HT-29 (cell line): ENCODE measurements around the gene PREX1. TPM values are rescaled to one million over a fixed set of nuclear protein-coding genes. Genes with fewer than 3 reads are reported as not detected.

Experiments
- DNase-seq: peaks from one replicate; pipeline ENCODE4 v3.0.0-alpha.2; 2015; ENCODE audit warnings: low spot score
- total RNA-seq: library from RNA; depleted of rRNA; stranded (reverse); fragments of >200 nt; shearing (Covaris generic); gene quantifications from 2 replicates; pipeline ENCODE4 v1.2.3, GENCODE V29; 2014

The PREX1 gene
- total RNA-seq, 1 experiment from 2014 or later, result 0.31 TPM

- DNase-seq, result no peak
These were observed 203.3 kb downstream of the PREX1 start for GRCh38 chr20:48624315-48625020.

DNA sequence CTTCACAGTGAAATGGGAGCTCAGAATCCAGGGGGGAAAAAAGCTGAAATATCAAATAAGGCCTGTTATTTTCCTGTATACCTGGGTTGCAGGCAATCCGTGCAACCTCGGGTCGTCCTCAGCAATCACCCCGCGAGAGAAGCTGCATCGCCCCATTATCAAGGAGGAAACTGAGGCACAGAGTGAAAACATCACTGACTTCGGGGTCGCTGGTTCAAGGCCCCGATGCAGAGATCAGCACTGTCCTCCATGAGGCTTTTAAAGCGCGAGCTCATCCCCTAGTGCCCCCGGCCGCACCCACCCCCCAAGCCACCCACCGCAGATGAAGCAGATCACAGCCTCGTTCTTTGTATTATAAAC, 203.9 kb downstream of the PREX1 start:
- DNase-seq, result no peak

GRCh38 chr20:48623176-48623905, 204.5 kb downstream of the PREX1 start:
- DNase-seq, result no peak

DNA sequence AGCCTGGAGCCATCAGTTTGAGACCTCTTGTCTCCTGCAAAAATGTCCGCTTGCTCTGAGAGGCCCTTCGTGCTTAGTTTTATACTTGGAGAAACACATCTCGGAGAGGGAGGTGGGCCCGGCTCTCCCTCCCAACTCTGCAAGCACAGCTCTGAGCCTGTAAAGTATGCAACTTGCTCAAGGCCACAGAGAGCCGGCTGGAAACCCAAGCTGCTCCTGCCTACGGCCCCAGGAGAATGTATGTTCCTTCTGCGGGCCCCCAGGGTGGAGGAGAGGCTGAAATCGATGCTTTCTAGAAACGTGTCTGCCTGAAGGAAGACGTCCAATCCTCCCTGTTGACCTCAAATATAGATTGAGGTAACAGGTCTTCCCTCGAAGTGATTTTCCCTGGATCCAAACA, 205.4 kb downstream of the PREX1 start:
- DNase-seq, result no peak

GRCh38 chr20:48621376-48622078, 206.3 kb downstream of the PREX1 start:
- DNase-seq, result no peak

DNA sequence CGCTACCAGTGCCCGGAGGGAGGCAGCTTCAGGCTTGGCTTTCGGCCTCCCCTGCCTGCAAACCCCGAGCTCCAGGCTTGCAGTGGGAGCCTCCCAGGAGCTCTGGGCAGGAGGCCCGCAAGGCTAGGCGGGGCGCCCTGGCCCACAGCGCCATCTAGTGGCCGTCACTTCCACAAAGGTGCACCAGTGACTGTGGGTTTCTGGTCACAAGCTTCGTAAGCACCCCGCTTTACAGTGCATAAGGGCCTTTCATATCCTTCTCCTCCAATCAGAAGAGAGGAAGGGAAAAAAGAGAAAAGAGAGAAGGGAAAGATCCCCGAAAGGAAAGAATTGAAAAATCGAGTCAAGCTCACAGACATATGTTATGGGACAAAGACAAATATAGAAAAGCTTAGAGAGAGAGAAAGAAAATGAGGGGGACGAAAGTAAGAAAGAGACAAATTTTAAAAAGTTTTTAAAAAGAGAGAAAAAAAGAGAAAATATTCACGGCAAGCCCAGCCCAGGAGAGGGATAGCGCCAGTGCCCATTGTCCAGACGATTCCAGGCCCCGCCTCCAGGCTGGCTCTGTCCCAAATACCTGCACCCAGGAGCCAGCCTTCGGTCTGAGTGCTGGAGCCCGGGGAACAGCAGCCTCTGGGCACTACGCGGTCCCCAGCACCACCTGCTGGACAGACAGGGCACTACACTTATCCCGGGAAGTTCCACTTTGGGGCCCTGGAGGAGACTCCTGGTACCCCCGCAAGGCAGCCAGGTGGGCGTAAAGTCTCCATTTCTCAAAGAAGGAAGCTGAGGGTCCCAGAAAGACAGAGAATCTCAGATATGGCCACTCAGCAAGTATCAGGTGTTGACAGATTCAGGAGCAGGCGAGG, 207.1 kb downstream of the PREX1 start:
- DNase-seq, result peak; percentile 98

DNA sequence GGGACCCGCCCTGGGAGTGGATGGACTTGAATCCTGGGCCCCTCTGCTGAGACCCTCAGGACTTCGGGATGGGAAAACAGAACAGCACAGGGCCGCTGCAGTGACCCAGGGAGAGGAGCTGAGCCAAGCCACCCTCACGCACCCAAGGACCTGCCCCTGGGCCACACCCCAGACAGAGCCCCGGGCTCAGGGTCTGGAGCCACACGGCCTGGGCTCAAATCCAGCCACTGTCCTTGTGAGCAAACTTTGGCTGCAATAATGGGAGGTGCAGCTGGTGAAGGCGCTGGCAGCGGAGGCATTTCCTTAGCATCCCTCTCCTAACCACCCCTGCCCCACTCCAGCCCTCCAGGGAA, 207.7 kb downstream of the PREX1 start:
- DNase-seq, result no peak

DNA sequence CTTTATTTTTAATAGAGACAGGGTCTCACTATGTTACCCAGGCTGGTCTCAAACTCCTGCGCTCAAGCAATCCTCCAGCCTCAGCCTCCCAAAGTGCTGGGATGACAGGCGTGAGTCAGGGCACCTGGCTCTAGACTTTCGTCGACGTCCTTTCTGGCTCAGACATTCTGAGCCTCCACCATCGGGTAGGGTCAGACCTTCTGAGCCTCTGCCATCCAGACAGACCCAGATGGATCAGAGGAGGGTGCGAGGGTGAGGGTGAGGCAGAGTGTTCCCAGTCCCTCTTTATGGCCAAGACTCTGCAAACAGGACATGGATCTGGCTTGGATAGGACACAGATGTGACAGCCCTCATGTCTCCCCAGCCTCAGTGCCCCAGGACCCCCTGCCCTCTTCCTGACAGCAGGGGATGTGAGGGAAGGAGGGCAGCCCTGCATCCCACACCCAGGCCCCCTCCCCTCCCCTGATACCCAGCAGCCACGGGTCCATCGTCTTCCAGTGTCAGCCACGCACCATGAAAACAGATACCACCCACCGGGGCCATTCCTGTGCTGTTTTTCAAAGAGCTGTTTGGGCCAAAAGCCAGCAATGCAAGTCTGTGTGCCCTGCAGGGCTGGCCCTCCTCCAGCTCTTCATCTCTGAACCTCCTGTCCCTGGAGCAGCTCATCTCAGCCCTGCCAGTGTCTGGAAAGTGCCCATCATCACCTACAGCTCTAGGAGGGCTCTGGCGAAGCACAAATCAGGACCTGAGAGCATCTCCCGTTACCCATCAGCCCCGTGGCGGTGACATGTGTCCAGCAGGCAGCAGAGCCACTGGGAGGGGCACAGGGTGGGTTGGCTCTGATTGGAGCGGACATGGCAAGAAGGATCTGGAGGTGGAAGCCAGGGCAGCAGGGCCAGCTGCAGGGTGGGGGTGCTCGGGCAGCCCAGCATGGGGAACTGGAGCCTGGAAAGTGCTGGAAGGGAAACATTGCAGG, 208.4 kb downstream of the PREX1 start:
- no peak for DNase-seq

DNA sequence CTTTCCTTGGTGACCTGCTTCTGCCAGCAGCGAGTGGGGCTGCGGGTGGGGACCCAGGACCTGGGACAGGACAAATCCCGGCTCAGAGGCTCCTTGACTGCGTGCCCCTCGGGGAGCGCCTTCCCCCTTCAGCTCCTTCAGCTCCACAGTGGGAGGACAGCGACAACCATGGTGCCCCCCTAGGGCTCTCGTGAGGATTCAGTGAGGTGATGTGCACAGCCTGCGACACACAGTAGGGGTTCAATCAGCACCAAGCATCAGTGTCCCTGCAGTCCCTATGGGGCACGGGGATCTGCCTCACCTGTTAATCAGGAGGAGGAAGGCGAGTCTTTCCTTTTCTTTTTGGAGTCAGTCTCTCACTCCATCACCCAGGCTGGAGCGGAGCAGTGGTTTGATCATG, 209.2 kb downstream of the PREX1 start:
- no peak for DNase-seq

- no peak for DNase-seq
These were observed 209.7 kb downstream of the PREX1 start for GRCh38 chr20:48618052-48618451.

DNA sequence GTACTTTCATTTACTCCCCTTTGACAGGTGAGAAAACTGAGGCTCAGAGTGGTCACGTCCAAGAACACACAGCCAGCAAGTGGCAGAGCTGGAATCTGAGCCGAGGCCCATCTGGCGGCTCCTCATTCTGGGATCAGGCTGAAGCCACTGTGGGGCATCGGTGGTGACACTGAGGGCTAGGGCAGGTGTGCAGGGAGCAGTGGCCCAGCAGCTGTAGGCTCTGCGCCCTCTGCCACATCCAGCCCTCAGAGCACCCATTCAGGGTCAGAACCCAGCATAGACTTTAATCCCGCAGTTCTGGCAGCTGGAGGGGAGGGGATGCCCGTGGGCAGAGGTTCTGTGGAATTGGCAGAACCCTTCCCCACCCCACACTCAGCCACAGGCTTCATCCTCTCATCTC, 210.3 kb downstream of the PREX1 start:
- no peak for DNase-seq

DNA sequence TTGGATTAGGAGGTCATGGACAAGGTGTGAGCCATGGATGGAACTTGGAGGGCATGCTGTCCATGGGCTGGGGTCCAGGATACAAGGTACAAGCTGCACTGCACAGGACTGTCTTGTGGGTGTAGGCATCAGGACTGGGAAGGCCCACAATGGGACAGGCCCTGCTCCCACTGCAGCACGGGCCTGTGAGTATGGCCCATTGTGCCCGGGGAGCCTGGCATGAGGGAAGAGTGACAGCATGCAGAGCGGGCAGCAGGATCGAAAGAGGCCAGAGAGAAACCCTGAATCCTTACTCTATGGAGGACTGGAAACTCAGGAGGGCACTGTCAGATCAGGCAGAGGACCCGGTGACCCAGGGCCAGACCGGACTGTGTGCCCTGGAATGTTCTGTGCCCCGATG, 211.3 kb downstream of the PREX1 start:
- no peak for DNase-seq

DNA sequence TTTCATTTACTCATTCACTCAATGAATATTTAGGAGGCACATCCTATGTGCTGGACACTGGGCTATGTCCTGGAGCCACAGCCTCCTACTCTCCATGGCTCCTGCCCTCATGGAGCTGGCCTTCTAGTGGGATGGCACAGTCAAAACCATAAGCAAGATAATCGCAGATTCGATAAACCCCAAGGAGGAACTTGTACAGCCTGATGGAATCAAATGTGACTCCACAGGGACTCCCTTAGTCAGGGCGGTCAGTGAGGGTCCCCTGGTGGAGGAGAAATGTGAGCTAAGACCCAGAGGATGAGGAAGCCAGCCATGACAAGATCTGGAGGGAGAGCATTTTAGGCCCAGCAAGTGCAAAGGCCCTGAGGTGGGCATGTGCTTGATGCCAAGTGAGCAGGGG, 211.9 kb downstream of the PREX1 start:
- no peak for DNase-seq

- DNase-seq, result peak; percentile 18
These were observed 213.1 kb downstream of the PREX1 start for GRCh38 chr20:48614593-48615274.

DNA sequence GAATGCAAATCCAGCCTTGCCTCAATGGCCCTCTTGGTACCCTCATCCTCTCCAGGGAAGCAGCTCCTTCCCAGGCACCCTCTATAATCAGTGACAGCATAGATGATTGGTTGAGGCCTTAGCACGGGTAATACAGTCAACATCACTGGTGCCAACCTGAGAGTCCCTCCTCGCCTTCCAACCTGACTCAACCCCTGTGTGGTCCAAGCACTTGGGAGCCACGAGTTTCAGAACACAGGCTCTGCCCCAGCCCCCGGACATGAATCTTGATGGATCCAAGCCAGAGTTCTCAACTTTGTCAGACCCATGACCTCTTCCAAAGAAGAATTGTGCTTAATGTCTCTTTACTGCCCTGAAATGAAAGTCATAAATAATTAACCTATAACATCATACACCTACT, 213.9 kb downstream of the PREX1 start:
- DNase-seq, result no peak

GRCh38 chr20:48612335-48612734, 215.5 kb downstream of the PREX1 start:
- DNase-seq, result no peak

- DNase-seq, result no peak
These were observed 216.8 kb downstream of the PREX1 start for GRCh38 chr20:48610996-48611395.

DNA sequence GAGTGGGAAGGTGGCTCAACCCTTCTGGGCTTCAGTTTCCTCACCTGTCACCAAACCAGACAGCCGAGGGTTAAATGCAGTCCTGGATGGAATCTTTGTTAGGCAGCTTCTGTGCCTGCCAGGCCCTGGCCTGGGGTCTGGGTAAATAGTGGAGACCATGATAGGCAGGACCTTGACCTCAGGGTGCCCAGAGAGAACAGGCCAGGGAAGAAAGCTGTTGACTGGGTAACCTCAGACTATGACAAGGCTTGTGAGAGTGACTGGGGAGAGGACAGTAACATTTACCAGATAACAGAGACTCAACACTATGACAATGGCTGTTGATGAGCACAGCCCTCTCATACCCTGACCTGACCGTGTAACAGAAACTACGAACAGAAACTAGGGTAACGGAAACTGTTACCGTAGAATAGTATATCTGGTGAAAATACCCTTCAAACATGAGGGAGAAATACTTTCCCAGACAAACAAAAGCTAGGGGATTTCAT, 218.3 kb downstream of the PREX1 start:
- DNase-seq, result no peak

GRCh38 chr20:48608756-48609155, 219.0 kb downstream of the PREX1 start:
- no peak for DNase-seq

- no peak for DNase-seq
These were observed 220.3 kb downstream of the PREX1 start for GRCh38 chr20:48607544-48607865.
